ENCODE data around the gene RNH1. TPM values are rescaled to one million over a fixed set of nuclear protein-coding genes. Genes with fewer than 3 reads are reported as not detected.

The RNH1 gene
- total RNA-seq, 1 experiment from 2014 or later: 316 TPM

GRCh38 chr11:490930-491260, 16.1 kb downstream of the RNH1 start:
- DNase-seq (ENCODE audit: low read depth): no peak
- in situ Hi-C loops (cut with HindIII; ENCODE audit: low pct_unique_long_range_greater_than_20kb, low sequenced_read_pairs): no loop called here

- in situ Hi-C loops (cut with HindIII; ENCODE audit: low pct_unique_long_range_greater_than_20kb, low sequenced_read_pairs): no loop called here
- no peak for DNase-seq (ENCODE audit: low read depth)
Observed at GRCh38 chr11:490186-490929, 16.7 kb downstream of the RNH1 start.

GRCh38 chr11:489610-490185, 17.3 kb downstream of the RNH1 start:
- in situ Hi-C loops (cut with HindIII; ENCODE audit: low pct_unique_long_range_greater_than_20kb, low sequenced_read_pairs): no loop called here

GRCh38 chr11:488992-489391, 18.1 kb downstream of the RNH1 start:
- DNase-seq (ENCODE audit: low read depth): no peak
- in situ Hi-C loops (cut with HindIII; ENCODE audit: low pct_unique_long_range_greater_than_20kb, low sequenced_read_pairs): no loop called here

More at GRCh38 chr11:489610-490185, 17.3 kb downstream of the RNH1 start:
- no peak for DNase-seq (ENCODE audit: low read depth)

GRCh38 chr11:488579-488978, 18.5 kb downstream of the RNH1 start:
- in situ Hi-C loops (cut with HindIII; ENCODE audit: low pct_unique_long_range_greater_than_20kb, low sequenced_read_pairs): no loop called here

GRCh38 chr11:488062-488461, 19.0 kb downstream of the RNH1 start:
- in situ Hi-C loops (cut with HindIII; ENCODE audit: low pct_unique_long_range_greater_than_20kb, low sequenced_read_pairs): no loop called here
- no peak for DNase-seq (ENCODE audit: low read depth)

More at GRCh38 chr11:488579-488978, 18.5 kb downstream of the RNH1 start:
- DNase-seq (ENCODE audit: low read depth): no peak

- in situ Hi-C loops (cut with HindIII; ENCODE audit: low pct_unique_long_range_greater_than_20kb, low sequenced_read_pairs): no loop called here
- DNase-seq (ENCODE audit: low read depth): no peak
Observed at GRCh38 chr11:487571-488021, 19.4 kb downstream of the RNH1 start.

GRCh38 chr11:486189-486588, 20.9 kb downstream of the RNH1 start:
- no peak for DNase-seq (ENCODE audit: low read depth)
- in situ Hi-C loops (cut with HindIII; ENCODE audit: low pct_unique_long_range_greater_than_20kb, low sequenced_read_pairs): no loop called here

GRCh38 chr11:484616-485015, 22.4 kb downstream of the RNH1 start:
- no peak for DNase-seq (ENCODE audit: low read depth)
- in situ Hi-C loops (cut with HindIII; ENCODE audit: low pct_unique_long_range_greater_than_20kb, low sequenced_read_pairs): no loop called here

GRCh38 chr11:479311-479710, 27.7 kb downstream of the RNH1 start:
- DNase-seq (ENCODE audit: low read depth): no peak
- in situ Hi-C loops (cut with HindIII; ENCODE audit: low pct_unique_long_range_greater_than_20kb, low sequenced_read_pairs): no loop called here

- DNase-seq (ENCODE audit: low read depth): no peak
- in situ Hi-C loops (cut with HindIII; ENCODE audit: low pct_unique_long_range_greater_than_20kb, low sequenced_read_pairs): no loop called here
Observed at GRCh38 chr11:477052-477715, 29.9 kb downstream of the RNH1 start.

- no peak for DNase-seq (ENCODE audit: low read depth)
- in situ Hi-C loops (cut with HindIII; ENCODE audit: low pct_unique_long_range_greater_than_20kb, low sequenced_read_pairs): no loop called here
Observed at GRCh38 chr11:476416-476815, 30.6 kb downstream of the RNH1 start.

GRCh38 chr11:475941-476340, 31.1 kb downstream of the RNH1 start:
- no peak for DNase-seq (ENCODE audit: low read depth)
- in situ Hi-C loops (cut with HindIII; ENCODE audit: low pct_unique_long_range_greater_than_20kb, low sequenced_read_pairs): no loop called here

GRCh38 chr11:474914-475506, 32.0 kb downstream of the RNH1 start:
- DNase-seq (ENCODE audit: low read depth): no peak
- in situ Hi-C loops (cut with HindIII; ENCODE audit: low pct_unique_long_range_greater_than_20kb, low sequenced_read_pairs): no loop called here

GRCh38 chr11:473962-474785, 32.9 kb downstream of the RNH1 start:
- in situ Hi-C loops (cut with HindIII; ENCODE audit: low pct_unique_long_range_greater_than_20kb, low sequenced_read_pairs): no loop called here
- DNase-seq (ENCODE audit: low read depth): no peak

- in situ Hi-C loops (cut with HindIII; ENCODE audit: low pct_unique_long_range_greater_than_20kb, low sequenced_read_pairs): no loop called here
- DNase-seq (ENCODE audit: low read depth): no peak
Observed at GRCh38 chr11:473415-473814, 33.6 kb downstream of the RNH1 start.

GRCh38 chr11:472816-473215, 34.2 kb downstream of the RNH1 start:
- in situ Hi-C loops (cut with HindIII; ENCODE audit: low pct_unique_long_range_greater_than_20kb, low sequenced_read_pairs): no loop called here
- no peak for DNase-seq (ENCODE audit: low read depth)

GRCh38 chr11:472272-472671, 34.8 kb downstream of the RNH1 start:
- in situ Hi-C loops (cut with HindIII; ENCODE audit: low pct_unique_long_range_greater_than_20kb, low sequenced_read_pairs): no loop called here
- DNase-seq (ENCODE audit: low read depth): no peak
